Upper lobe of left lung (tissue), 6 donors: ENCODE measurements around the gene ATP2A3. TPM values are rescaled to one million over a fixed set of nuclear protein-coding genes. Genes with fewer than 3 reads are reported as not detected.

ENCODE experiments used
- ATAC-seq, 2 donors: fragments of 200-7000 bp; cut with Tn5 transposase; one replicate each; pipeline ENCODE4 v1.9.1; 2022; ENCODE audit warnings: mild to moderate bottlenecking in 2 of 2, moderate library complexity in 2 of 2; ENCODE audit not compliant: low FRiP score in 2 of 2
- DNase-seq, 2 donors: peaks; one replicate each; pipeline ENCODE4 v3.0.0-alpha.2; 2019 to 2020
- H3K27ac ChIP-seq, 4 donors: fragments of 200-600 bp; sonication (generic); one replicate each; pipeline ENCODE4 v1.5.1; 2016 to 2019
- H3K27me3 ChIP-seq, 4 donors: fragments of 200-600 bp; sonication (generic); one replicate each; pipeline ENCODE4 v1.5.1; 2017 to 2019
- H3K36me3 ChIP-seq, 4 donors: fragments of 200-600 bp; sonication (generic); one replicate each; pipeline ENCODE4 v1.5.1; 2016 to 2019
- H3K4me1 ChIP-seq, 4 donors: fragments of 200-600 bp; sonication (generic); one replicate each; pipeline ENCODE4 v1.5.1; 2018 to 2019
- H3K4me3 ChIP-seq, 4 donors: fragments of 200-600 bp; sonication (generic); one replicate each; pipeline ENCODE4 v1.5.1; 2017 to 2019; ENCODE audit warnings: mild to moderate bottlenecking in 2 of 4, moderate library complexity in 1 of 4
- H3K9me3 ChIP-seq, 4 donors: fragments of 200-600 bp; sonication (generic); one replicate each; pipeline ENCODE4 v1.5.1; 2018 to 2019
- CTCF ChIP-seq, 6 experiments: fragments of 450-650 bp in 4 of 6; fragments of 200-600 bp in 2 of 6; sonication (generic) in 2 of 6; IDR thresholded peaks; one replicate each; pipeline ENCODE4 v1.5.1; 2016 to 2019; ENCODE audit warnings: antibody characterized with exemption in 6 of 6
- EP300 ChIP-seq, 4 donors: sonication (generic); formaldehyde crosslinking; IDR thresholded peaks; one replicate each; pipeline ENCODE4 v1.5.1; 2017; ENCODE audit warnings: antibody characterized with exemption in 4 of 4, control low read depth in 2 of 4
- POLR2A ChIP-seq, 4 donors: fragments of 450-650 bp; IDR thresholded peaks; one replicate each; pipeline ENCODE4 v1.5.1; 2016 to 2017; ENCODE audit warnings: antibody characterized with exemption in 4 of 4, mild to moderate bottlenecking in 2 of 4
- POLR2AphosphoS5 ChIP-seq, 2 donors: sonication (generic); formaldehyde crosslinking; IDR thresholded peaks; one replicate each; pipeline ENCODE4 v1.5.1; 2017; ENCODE audit warnings: antibody characterized with exemption in 2 of 2
- WGBS, 2 donors: methylation state at CpG; one replicate each; pipeline ENCODE4 v1.1.5; 2017 to 2018; 5-methylcytosine and 5-hydroxymethylcytosine counted together
- total RNA-seq, 6 donors: library from RNA; depleted of rRNA in 4 of 6; stranded (reverse); fragments of >200 nt in 4 of 6; gene quantifications; one replicate each; pipeline versions ENCODE4 v1.1.0 to v1.2.1, GENCODE V29; 2016 to 2021
- donor health status: DM: no; HTN: no; CAD: no; lungs with moderate emphysema.
- donor health status: DM: no; HTN: yes; CAD: no; lungs with severe emphysema.

The ATP2A3 gene
- total RNA-seq, 6 donors from 2014 or later = 27.9 to 82.8 (median 41.4) TPM

- H3K36me3 ChIP-seq = peaks cover 0 to 6% (median 0%) of the 10 kb centered on the region in 4 donors
- H3K4me3 ChIP-seq = no peak overlapping the region
- peak overlapping the region in 1 of 4 donors; percentile 54 for H3K27ac ChIP-seq
- TF ChIP-seq POLR2AphosphoS5 (IDR thresholded peaks at IDR 0.05) = no peak
- no peak for TF ChIP-seq CTCF (IDR thresholded peaks at IDR 0.05)
- no peak for TF ChIP-seq POLR2A (IDR thresholded peaks at IDR 0.05)
- no peak for TF ChIP-seq EP300 (IDR thresholded peaks at IDR 0.05)
- peaks cover 21 to 31% (median 27%) of the 10 kb centered on the region in 4 donors for H3K4me1 ChIP-seq
- H3K27me3 ChIP-seq = no peaks in the 10 kb centered on the region
- no peak for DNase-seq
- ATAC-seq = no peak
- no peaks in the 10 kb centered on the region for H3K9me3 ChIP-seq
- 73 to 78% methylated on average over 10 of the region's 10 CpGs for WGBS, 2 donors
Observed at GRCh38 chr17:3955673-3955988, 8.6 kb downstream of the ATP2A3 start.

- Histone ChIP-seq H3K4me3 (no peak overlapping the region), H3K36me3 (peaks cover 0 to 9% (median 0%) of the 10 kb centered on the region in 4 donors), H3K27me3 (no peaks in the 10 kb centered on the region), H3K9me3 (no peaks in the 10 kb centered on the region), H3K4me1 (peaks cover 16 to 26% (median 22%) of the 10 kb centered on the region in 4 donors), H3K27ac (peak overlapping the region in 1 of 4 donors; percentile 54)
- no peak for ATAC-seq
- DNase-seq = no peak
- WGBS, 2 donors = 57 to 65% methylated on average over 15 to 18 of the region's 18 CpGs
- TF ChIP-seq CTCF (IDR thresholded peaks at IDR 0.05) = no peak
- no peak for TF ChIP-seq EP300 (IDR thresholded peaks at IDR 0.05)
- no peak for TF ChIP-seq POLR2A (IDR thresholded peaks at IDR 0.05)
- no peak for TF ChIP-seq POLR2AphosphoS5 (IDR thresholded peaks at IDR 0.05)
Observed at GRCh38 chr17:3954976-3955672, 9.1 kb downstream of the ATP2A3 start.

GRCh38 chr17:3954086-3954485 lies 10.2 kb downstream of the ATP2A3 start:
- no peak for TF ChIP-seq POLR2AphosphoS5 (IDR thresholded peaks at IDR 0.05)
- no peak for TF ChIP-seq POLR2A (IDR thresholded peaks at IDR 0.05)
- TF ChIP-seq CTCF (IDR thresholded peaks at IDR 0.05) = no peak
- TF ChIP-seq EP300 (IDR thresholded peaks at IDR 0.05) = no peak
- Histone ChIP-seq H3K27me3 (no peaks in the 10 kb centered on the region), H3K36me3 (peaks cover 0 to 18% (median 4%) of the 10 kb centered on the region in 4 donors), H3K4me1 (peaks cover 6 to 15% (median 12%) of the 10 kb centered on the region in 4 donors), H3K4me3 (no peak overlapping the region), H3K9me3 (no peaks in the 10 kb centered on the region), H3K27ac (no peak overlapping the region)
- no peak for ATAC-seq
- DNase-seq = no peak
- 92 to 97% methylated on average over 9 to 10 of the region's 10 CpGs for WGBS, 2 donors

- no peaks in the 10 kb centered on the region for H3K27me3 ChIP-seq
- H3K27ac ChIP-seq = no peak overlapping the region
- H3K36me3 ChIP-seq = peaks cover 0 to 20% (median 4%) of the 10 kb centered on the region in 4 donors
- TF ChIP-seq POLR2AphosphoS5 (IDR thresholded peaks at IDR 0.05) (no peak), EP300 (IDR thresholded peaks at IDR 0.05) (no peak), POLR2A (IDR thresholded peaks at IDR 0.05) (no peak), CTCF (IDR thresholded peaks at IDR 0.05) (no peak)
- no peak overlapping the region for H3K4me3 ChIP-seq
- WGBS, 2 donors = 60 to 91% methylated on average over 3 to 13 of the region's 14 CpGs
- DNase-seq (no peak), ATAC-seq (no peak)
- no peaks in the 10 kb centered on the region for H3K9me3 ChIP-seq
- peaks cover 4 to 12% (median 9%) of the 10 kb centered on the region in 4 donors for H3K4me1 ChIP-seq
Observed at GRCh38 chr17:3953542-3953941, 10.7 kb downstream of the ATP2A3 start.

GRCh38 chr17:3952186-3952585 lies 12.1 kb downstream of the ATP2A3 start:
- DNase-seq (no peak), ATAC-seq (no peak)
- Histone ChIP-seq H3K27me3 (no peaks in the 10 kb centered on the region), H3K27ac (no peak overlapping the region), H3K9me3 (no peaks in the 10 kb centered on the region), H3K4me3 (no peak overlapping the region), H3K4me1 (peaks cover 4 to 12% (median 9%) of the 10 kb centered on the region in 4 donors), H3K36me3 (peaks cover 0 to 30% (median 5%) of the 10 kb centered on the region in 4 donors)
- 94 to 98% methylated on average over 13 to 14 of the region's 14 CpGs for WGBS, 2 donors
- TF ChIP-seq POLR2A (IDR thresholded peaks at IDR 0.05) (no peak), POLR2AphosphoS5 (IDR thresholded peaks at IDR 0.05) (no peak), EP300 (IDR thresholded peaks at IDR 0.05) (no peak), CTCF (IDR thresholded peaks at IDR 0.05) (no peak)
